Measurements from ENCODE around the gene MC1R. TPM values are rescaled to one million over a fixed set of nuclear protein-coding genes. Genes with fewer than 3 reads are reported as not detected.

The MC1R gene
- total RNA-seq, 2 experiments from 2014 or later: 6.7 to 6.9 TPM

DNA sequence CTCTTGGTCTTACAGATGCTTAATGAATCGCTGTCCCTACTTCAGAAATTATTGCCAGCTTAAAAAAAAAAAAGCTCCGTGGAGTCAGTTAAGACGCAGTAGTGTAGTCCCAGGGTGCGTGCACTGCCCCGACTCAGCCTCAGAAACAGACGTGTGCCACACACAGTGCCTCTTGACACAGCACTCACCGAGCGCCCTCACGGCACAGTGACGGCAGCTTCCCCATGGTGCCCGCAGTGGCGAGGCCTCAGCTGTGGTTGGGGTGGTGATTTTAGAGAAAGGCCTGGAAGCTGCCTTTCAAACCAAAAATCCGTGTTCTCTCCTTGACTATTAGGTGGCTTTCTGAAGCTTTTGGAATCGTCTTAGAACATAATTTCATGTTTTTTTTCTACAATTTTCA is 31.4 kb upstream of the MC1R start:
- Histone ChIP-seq H3K27ac (ENCODE audit: low read depth in 1 of 2, low read length in 2 of 2) (no peak overlapping the region), H3K36me3 (ENCODE audit: insufficient read depth, low read length) (peaks cover 85% of the 10 kb centered on the region), H3K9me3 (ENCODE audit: control insufficient read depth in 1 of 2, insufficient read depth in 1 of 2, low read length in 2 of 2) (no peaks in the 10 kb centered on the region), H3K27me3 (ENCODE audit: control insufficient read depth in 1 of 2, insufficient read depth in 2 of 2, low read length in 2 of 2) (no peaks in the 10 kb centered on the region), H3K4me1 (ENCODE audit: insufficient read depth, low read length) (peaks cover 8% of the 10 kb centered on the region), H3K4me3 (ENCODE audit: low read length) (no peak overlapping the region)
- no peaks in the 10 kb centered on the region for H3K27me3 Mint-ChIP-seq
- no peak overlapping the region for H3K27ac Mint-ChIP-seq
- no peak for DNase-seq
- TF ChIP-seq, protein P1, sequence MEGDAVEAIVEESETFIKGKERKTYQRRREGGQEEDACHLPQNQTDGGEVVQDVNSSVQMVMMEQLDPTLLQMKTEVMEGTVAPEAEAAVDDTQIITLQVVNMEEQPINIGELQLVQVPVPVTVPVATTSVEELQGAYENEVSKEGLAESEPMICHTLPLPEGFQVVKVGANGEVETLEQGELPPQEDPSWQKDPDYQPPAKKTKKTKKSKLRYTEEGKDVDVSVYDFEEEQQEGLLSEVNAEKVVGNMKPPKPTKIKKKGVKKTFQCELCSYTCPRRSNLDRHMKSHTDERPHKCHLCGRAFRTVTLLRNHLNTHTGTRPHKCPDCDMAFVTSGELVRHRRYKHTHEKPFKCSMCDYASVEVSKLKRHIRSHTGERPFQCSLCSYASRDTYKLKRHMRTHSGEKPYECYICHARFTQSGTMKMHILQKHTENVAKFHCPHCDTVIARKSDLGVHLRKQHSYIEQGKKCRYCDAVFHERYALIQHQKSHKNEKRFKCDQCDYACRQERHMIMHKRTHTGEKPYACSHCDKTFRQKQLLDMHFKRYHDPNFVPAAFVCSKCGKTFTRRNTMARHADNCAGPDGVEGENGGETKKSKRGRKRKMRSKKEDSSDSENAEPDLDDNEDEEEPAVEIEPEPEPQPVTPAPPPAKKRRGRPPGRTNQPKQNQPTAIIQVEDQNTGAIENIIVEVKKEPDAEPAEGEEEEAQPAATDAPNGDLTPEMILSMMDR (IDR thresholded peaks at IDR 0.05): no peak
- ATAC-seq (ENCODE audit: poor library complexity): no peak
- intact Hi-C loops (cut with DNase I, micrococcal nuclease): no loop called here
- CTCF ChIA-PET: interaction anchor here (0.9 to 1.1 kb wide), 2 partner anchors 23 to 26 kb away, joined by 3 to 4 read pairs; no protein-coding TSS in a partner anchor
- peaks cover 79% of the 10 kb centered on the region for H3K36me3 Mint-ChIP-seq (ENCODE audit: low read depth)
- no peaks in the 10 kb centered on the region for H3K4me1 Mint-ChIP-seq (ENCODE audit: low read depth)
- no peaks in the 10 kb centered on the region for H3K9me3 Mint-ChIP-seq
- POLR2A ChIA-PET: interaction anchor here (1.7 kb wide), 1 partner anchor 14 kb away, joined by 8 read pairs; the partner anchor contains the start of gene TCF25
- peak overlapping the region; percentile 20 for H3K4me3 Mint-ChIP-seq

DNA sequence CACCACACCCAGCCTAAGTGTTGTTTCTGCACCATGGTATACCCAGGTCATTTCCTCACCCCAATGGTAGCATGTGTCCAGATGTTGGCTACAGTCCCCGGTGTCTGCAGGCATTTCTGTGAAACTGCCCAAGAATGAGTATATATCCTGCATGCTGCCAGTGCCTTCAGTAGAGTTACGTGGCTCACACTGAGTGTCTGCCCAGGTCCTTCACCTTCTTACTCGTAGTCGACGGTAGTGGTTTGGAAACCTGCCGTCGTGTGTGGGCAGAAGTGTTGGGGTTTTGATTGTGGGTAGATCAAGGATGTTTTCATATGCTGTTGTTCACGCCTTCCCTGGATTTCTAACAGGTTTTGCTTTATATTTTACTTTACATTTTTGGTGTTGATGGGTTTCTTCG is 28.5 kb upstream of the MC1R start:
- Mint-ChIP-seq H3K9me3 (no peaks in the 10 kb centered on the region), H3K27ac (no peak overlapping the region), H3K4me3 (no peak overlapping the region), H3K4me1 (ENCODE audit: low read depth) (no peaks in the 10 kb centered on the region), H3K36me3 (ENCODE audit: low read depth) (peaks cover 79% of the 10 kb centered on the region), H3K27me3 (no peaks in the 10 kb centered on the region)
- Histone ChIP-seq H3K36me3 (ENCODE audit: insufficient read depth, low read length) (peaks cover 82% of the 10 kb centered on the region), H3K27ac (ENCODE audit: low read depth in 1 of 2, low read length in 2 of 2) (no peak overlapping the region), H3K27me3 (ENCODE audit: control insufficient read depth in 1 of 2, insufficient read depth in 2 of 2, low read length in 2 of 2) (no peaks in the 10 kb centered on the region), H3K4me3 (ENCODE audit: low read length) (no peak overlapping the region), H3K9me3 (ENCODE audit: control insufficient read depth in 1 of 2, insufficient read depth in 1 of 2, low read length in 2 of 2) (no peaks in the 10 kb centered on the region), H3K4me1 (ENCODE audit: insufficient read depth, low read length) (peaks cover 8% of the 10 kb centered on the region)
- TF ChIP-seq, protein P1 (IDR thresholded peaks at IDR 0.05): no peak
- ChIA-PET CTCF (no interaction called here), POLR2A (no interaction called here)
- DNase-seq (no peak), ATAC-seq (ENCODE audit: poor library complexity) (no peak)
- intact Hi-C loops (cut with DNase I, micrococcal nuclease): no loop called here

DNA sequence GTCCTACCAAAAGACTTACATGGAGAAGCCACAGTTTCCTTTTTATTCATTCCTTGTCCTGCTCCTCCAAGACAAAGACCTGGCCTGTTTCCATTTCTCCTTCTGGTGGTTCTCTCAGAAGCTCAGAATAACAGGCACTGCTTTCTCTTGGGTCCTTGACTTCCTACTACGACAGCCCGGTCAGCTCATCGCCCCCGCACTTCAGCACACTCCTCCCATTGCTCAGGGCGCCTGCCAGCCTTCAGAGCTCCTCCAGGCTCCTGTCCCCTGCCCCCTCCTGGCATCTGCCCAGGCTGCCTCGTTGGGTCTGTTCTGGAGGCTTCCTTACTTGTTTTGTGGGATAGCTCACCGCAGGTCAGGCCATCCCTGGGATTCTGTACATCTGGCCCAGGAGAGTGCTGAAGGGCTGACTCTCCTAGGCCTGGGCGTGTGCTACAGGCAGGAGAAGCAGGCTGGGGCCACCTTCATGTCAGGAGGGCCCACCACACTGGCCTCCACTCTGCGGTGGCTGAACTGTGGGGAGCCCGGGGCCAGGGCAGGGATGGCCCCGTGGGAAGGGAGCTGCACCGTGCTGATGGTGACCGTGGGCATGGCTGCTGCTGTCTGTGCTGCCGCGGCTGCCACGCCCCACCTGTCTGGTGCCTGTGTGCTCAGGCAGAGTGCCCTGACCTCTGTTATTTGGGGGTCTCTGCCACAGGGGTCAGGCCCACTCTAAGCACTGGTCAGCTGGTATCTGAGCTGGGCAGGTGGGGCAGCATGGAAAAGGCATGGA is 27.6 kb upstream of the MC1R start:
- H3K4me1 ChIP-seq (ENCODE audit: insufficient read depth, low read length): peaks cover 8% of the 10 kb centered on the region
- Mint-ChIP-seq H3K9me3 (no peaks in the 10 kb centered on the region), H3K4me1 (ENCODE audit: low read depth) (no peaks in the 10 kb centered on the region), H3K27ac (no peak overlapping the region), H3K4me3 (no peak overlapping the region), H3K36me3 (ENCODE audit: low read depth) (peaks cover 79% of the 10 kb centered on the region), H3K27me3 (no peaks in the 10 kb centered on the region)
- TF ChIP-seq, protein P1 (IDR thresholded peaks at IDR 0.05): no peak
- no peaks in the 10 kb centered on the region for H3K9me3 ChIP-seq (ENCODE audit: control insufficient read depth in 1 of 2, insufficient read depth in 1 of 2, low read length in 2 of 2)
- intact Hi-C loops (cut with DNase I, micrococcal nuclease): no loop called here
- ATAC-seq (ENCODE audit: poor library complexity) (no peak), DNase-seq (no peak)
- POLR2A ChIA-PET: no interaction called here
- CTCF ChIA-PET: no interaction called here
- H3K27me3 ChIP-seq (ENCODE audit: control insufficient read depth in 1 of 2, insufficient read depth in 2 of 2, low read length in 2 of 2): no peaks in the 10 kb centered on the region
- H3K4me3 ChIP-seq (ENCODE audit: low read length): no peak overlapping the region
- H3K36me3 ChIP-seq (ENCODE audit: insufficient read depth, low read length): peaks cover 83% of the 10 kb centered on the region
- no peak overlapping the region for H3K27ac ChIP-seq (ENCODE audit: low read depth in 1 of 2, low read length in 2 of 2)
